ENCODE data around the gene CRYL1. TPM values are rescaled to one million over a fixed set of nuclear protein-coding genes. Genes with fewer than 3 reads are reported as not detected.
A peak's percentile ranks its signal among the peaks of the same experiment; 100 is the strongest.

The CRYL1 gene
- total and polyA plus RNA-seq, 2 of the 13 experiments (the other 11 are each of a cell fraction or from before 2014, with no cell fraction given) = 57.2 to 115 TPM

DNA sequence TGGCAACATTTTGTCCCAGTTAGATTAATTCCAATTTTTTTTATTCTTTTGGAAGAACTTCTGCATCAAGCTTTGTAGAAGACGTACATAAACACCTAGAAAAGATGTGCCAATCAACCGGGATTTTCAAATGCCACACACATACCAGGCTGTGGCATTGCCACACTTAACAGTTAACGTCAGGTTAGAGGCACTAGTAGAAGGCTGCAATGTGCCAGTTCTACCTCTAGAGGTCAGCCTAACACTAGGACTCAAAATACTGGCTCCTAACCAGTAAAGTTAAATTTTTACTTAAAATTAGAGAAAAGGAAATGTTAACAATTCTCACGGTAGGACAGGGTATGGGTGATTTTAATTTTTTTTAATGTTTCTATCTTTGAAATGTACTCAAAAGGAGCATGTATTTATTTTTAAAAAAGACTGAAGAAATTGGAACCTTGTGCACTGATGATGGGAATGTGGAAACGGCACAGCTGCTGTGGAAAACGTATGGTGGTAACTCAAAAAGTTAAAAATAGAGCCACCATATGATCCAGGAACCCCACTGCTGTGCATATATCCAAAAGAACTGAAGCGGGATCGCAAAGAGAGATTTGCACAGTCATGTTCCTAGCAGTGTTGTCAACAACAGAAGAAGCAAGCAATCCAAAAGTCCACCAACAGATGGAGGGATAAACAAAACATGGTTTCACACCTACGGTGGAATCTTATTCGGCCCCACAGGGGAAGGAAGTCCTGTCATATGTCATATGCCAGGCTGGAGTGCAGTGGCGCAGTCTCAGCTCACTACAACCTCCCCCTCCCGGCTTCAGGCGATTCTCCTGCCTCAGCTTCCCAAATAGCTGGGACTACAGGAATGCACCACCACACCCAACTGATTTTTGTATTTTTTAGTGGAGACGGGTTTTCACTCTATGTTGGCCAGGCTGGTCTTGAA, 30.3 kb downstream of the CRYL1 start (continued):
- TF ChIP-seq, protein P1, sequence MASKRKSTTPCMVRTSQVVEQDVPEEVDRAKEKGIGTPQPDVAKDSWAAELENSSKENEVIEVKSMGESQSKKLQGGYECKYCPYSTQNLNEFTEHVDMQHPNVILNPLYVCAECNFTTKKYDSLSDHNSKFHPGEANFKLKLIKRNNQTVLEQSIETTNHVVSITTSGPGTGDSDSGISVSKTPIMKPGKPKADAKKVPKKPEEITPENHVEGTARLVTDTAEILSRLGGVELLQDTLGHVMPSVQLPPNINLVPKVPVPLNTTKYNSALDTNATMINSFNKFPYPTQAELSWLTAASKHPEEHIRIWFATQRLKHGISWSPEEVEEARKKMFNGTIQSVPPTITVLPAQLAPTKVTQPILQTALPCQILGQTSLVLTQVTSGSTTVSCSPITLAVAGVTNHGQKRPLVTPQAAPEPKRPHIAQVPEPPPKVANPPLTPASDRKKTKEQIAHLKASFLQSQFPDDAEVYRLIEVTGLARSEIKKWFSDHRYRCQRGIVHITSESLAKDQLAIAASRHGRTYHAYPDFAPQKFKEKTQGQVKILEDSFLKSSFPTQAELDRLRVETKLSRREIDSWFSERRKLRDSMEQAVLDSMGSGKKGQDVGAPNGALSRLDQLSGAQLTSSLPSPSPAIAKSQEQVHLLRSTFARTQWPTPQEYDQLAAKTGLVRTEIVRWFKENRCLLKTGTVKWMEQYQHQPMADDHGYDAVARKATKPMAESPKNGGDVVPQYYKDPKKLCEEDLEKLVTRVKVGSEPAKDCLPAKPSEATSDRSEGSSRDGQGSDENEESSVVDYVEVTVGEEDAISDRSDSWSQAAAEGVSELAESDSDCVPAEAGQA (IDR thresholded peaks at IDR 0.05; ENCODE audit: low read depth) = no peak
- TF ChIP-seq, protein P1 (CRISPR knock-in tag; IDR thresholded peaks at IDR 0.05; ENCODE audit: borderline replicate concordance) = no peak
- TF ChIP-seq, protein P2, sequence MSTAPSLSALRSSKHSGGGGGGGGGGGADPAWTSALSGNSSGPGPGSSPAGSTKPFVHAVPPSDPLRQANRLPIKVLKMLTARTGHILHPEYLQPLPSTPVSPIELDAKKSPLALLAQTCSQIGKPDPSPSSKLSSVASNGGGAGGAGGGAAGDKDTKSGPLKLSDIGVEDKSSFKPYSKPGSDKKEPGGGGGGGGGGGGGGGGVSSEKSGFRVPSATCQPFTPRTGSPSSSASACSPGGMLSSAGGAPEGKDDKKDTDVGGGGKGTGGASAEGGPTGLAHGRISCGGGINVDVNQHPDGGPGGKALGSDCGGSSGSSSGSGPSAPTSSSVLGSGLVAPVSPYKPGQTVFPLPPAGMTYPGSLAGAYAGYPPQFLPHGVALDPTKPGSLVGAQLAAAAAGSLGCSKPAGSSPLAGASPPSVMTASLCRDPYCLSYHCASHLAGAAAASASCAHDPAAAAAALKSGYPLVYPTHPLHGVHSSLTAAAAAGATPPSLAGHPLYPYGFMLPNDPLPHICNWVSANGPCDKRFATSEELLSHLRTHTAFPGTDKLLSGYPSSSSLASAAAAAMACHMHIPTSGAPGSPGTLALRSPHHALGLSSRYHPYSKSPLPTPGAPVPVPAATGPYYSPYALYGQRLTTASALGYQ (CRISPR knock-in tag; IDR thresholded peaks at IDR 0.05) = no peak
- TF ChIP-seq, protein P3, sequence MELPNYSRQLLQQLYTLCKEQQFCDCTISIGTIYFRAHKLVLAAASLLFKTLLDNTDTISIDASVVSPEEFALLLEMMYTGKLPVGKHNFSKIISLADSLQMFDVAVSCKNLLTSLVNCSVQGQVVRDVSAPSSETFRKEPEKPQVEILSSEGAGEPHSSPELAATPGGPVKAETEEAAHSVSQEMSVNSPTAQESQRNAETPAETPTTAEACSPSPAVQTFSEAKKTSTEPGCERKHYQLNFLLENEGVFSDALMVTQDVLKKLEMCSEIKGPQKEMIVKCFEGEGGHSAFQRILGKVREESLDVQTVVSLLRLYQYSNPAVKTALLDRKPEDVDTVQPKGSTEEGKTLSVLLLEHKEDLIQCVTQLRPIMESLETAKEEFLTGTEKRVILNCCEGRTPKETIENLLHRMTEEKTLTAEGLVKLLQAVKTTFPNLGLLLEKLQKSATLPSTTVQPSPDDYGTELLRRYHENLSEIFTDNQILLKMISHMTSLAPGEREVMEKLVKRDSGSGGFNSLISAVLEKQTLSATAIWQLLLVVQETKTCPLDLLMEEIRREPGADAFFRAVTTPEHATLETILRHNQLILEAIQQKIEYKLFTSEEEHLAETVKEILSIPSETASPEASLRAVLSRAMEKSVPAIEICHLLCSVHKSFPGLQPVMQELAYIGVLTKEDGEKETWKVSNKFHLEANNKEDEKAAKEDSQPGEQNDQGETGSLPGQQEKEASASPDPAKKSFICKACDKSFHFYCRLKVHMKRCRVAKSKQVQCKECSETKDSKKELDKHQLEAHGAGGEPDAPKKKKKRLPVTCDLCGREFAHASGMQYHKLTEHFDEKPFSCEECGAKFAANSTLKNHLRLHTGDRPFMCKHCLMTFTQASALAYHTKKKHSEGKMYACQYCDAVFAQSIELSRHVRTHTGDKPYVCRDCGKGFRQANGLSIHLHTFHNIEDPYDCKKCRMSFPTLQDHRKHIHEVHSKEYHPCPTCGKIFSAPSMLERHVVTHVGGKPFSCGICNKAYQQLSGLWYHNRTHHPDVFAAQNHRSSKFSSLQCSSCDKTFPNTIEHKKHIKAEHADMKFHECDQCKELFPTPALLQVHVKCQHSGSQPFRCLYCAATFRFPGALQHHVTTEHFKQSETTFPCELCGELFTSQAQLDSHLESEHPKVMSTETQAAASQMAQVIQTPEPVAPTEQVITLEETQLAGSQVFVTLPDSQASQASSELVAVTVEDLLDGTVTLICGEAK (IDR thresholded peaks at IDR 0.05) = no peak
- TF ChIP-seq, protein P3 (CRISPR knock-in tag; IDR thresholded peaks at IDR 0.05) = no peak
- TF ChIP-seq STAG1 (CRISPR knock-in tag; IDR thresholded peaks at IDR 0.05) (peak; percentile 93), ZNF550 (CRISPR knock-in tag; IDR thresholded peaks at IDR 0.05; ENCODE audit: borderline replicate concordance) (no peak), MBD4 (IDR thresholded peaks at IDR 0.05; ENCODE audit: borderline replicate concordance, low read length) (no peak)
- TF ChIP-seq, protein P4, sequence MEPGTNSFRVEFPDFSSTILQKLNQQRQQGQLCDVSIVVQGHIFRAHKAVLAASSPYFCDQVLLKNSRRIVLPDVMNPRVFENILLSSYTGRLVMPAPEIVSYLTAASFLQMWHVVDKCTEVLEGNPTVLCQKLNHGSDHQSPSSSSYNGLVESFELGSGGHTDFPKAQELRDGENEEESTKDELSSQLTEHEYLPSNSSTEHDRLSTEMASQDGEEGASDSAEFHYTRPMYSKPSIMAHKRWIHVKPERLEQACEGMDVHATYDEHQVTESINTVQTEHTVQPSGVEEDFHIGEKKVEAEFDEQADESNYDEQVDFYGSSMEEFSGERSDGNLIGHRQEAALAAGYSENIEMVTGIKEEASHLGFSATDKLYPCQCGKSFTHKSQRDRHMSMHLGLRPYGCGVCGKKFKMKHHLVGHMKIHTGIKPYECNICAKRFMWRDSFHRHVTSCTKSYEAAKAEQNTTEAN (CRISPR knock-in tag; conservative IDR thresholded peaks at IDR 0.05) = no peak

Measured in HepG2 (cell line).